ENCODE measurements around the gene PRSS33. TPM values are rescaled to one million over a fixed set of nuclear protein-coding genes. Genes with fewer than 3 reads are reported as not detected.

The PRSS33 gene
- polyA plus RNA-seq, 2 of the 4 experiments (the other 2 are of a cell fraction): 0.04 TPM; not detected in 1

GRCh38 chr16:2753733-2754020 lies 33.7 kb downstream of the PRSS33 start:
- H3K9me3 ChIP-seq: peaks cover 5% of the 10 kb centered on the region; the same call in 1 of the 3 replicates
- peaks cover 33% of the 10 kb centered on the region for H3K4me1 ChIP-seq
- peak overlapping the region; percentile 94 for H3K4me2 ChIP-seq
- H3K4me3 ChIP-seq: peak overlapping the region; percentile 75
- no peak for DNase-seq (ENCODE audit: low read depth in 1 of 2, low spot score in 1 of 2)
- 1% methylated on average over 7 of the region's 7 CpGs for WGBS (ENCODE audit: missing lambda C conversion rate)
- ATAC-seq: no peak
- no peak for TF ChIP-seq EHMT2 (IDR thresholded peaks at IDR 0.05; ENCODE audit: low read depth)
- TF ChIP-seq NPAS2 (CRISPR knock-in tag; IDR thresholded peaks at IDR 0.05; ENCODE audit: borderline replicate concordance): no peak
- TF ChIP-seq BHLHE40 (IDR thresholded peaks at IDR 0.05; ENCODE audit: low read depth, low read length): no peak
- no peak for TF ChIP-seq EP300 (IDR thresholded peaks at IDR 0.05)
- no peak for TF ChIP-seq FOSL2 (IDR thresholded peaks at IDR 0.05)
- no peak for TF ChIP-seq FOSL2 (CRISPR knock-in tag; IDR thresholded peaks at IDR 0.05)
- TF ChIP-seq ESRRA (IDR thresholded peaks at IDR 0.05; ENCODE audit: borderline replicate concordance, low read length): no peak
- no peak for TF ChIP-seq FOXS1 (CRISPR knock-in tag; IDR thresholded peaks at IDR 0.05)
- TF ChIP-seq E2F6 (IDR thresholded peaks at IDR 0.05; ENCODE audit: borderline replicate concordance, low read depth): no peak
- TF ChIP-seq CEBPB (IDR thresholded peaks at IDR 0.05): no peak
- no peak for TF ChIP-seq JUN (IDR thresholded peaks at IDR 0.05)
- no peak for TF ChIP-seq EHF (CRISPR knock-in tag; IDR thresholded peaks at IDR 0.05)
- no peak for TF ChIP-seq HEYL (CRISPR knock-in tag; IDR thresholded peaks at IDR 0.05)
- no peak for TF ChIP-seq KDM5A (IDR thresholded peaks at IDR 0.05)
- TF ChIP-seq CBX8 (IDR thresholded peaks at IDR 0.05): no peak
- no peak for TF ChIP-seq HDAC2 (IDR thresholded peaks at IDR 0.05)
- TF ChIP-seq ELK1 (IDR thresholded peaks at IDR 0.05; ENCODE audit: low read depth, low read length): no peak
- POLR2A ChIA-PET: interaction anchor here (0.7 to 1.3 kb wide), 3 partner anchors 17 to 129 kb away, joined by 3 to 8 read pairs (median 6); partner anchors contain the start of genes FLYWCH2 and KCTD5
- peak overlapping the region; percentile 98 to 100 for H3K27ac ChIP-seq
- CTCF ChIA-PET: interaction anchor here (0.9 to 2.2 kb wide), 7 partner anchors 9 to 114 kb away, joined by 3 to 9 read pairs (median 4); no protein-coding TSS in a partner anchor
- no peak for FAIRE-seq

GRCh38 chr16:2752850-2753732 lies 34.3 kb downstream of the PRSS33 start:
- H3K27ac ChIP-seq: peak overlapping the region; percentile 98 to 100
- POLR2A ChIA-PET: interaction anchor here (0.6 to 1.7 kb wide), 13 partner anchors 10 to 153 kb away, joined by 3 to 13 read pairs (median 4); partner anchors contain the start of genes FLYWCH2, KCTD5 and PRSS27
- peak; percentile 71 to 75 for ATAC-seq
- peak overlapping the region; percentile 75 for H3K4me3 ChIP-seq
- CTCF ChIA-PET: interaction anchor here (0.9 to 2.2 kb wide), 8 partner anchors 9 to 115 kb away, joined by 3 to 9 read pairs (median 4); no protein-coding TSS in a partner anchor
- H3K4me2 ChIP-seq: peak overlapping the region; percentile 94
- WGBS (ENCODE audit: missing lambda C conversion rate): under 1% methylated on average over 31 of the region's 82 CpGs
- peaks cover 5% of the 10 kb centered on the region; the same call in 1 of the 3 replicates for H3K9me3 ChIP-seq
- H3K4me1 ChIP-seq: peaks cover 33% of the 10 kb centered on the region
- no peak for FAIRE-seq
- DNase-seq (ENCODE audit: low read depth in 1 of 2, low spot score in 1 of 2): peak; percentile 81 to 90
- TF ChIP-seq, protein P1, sequence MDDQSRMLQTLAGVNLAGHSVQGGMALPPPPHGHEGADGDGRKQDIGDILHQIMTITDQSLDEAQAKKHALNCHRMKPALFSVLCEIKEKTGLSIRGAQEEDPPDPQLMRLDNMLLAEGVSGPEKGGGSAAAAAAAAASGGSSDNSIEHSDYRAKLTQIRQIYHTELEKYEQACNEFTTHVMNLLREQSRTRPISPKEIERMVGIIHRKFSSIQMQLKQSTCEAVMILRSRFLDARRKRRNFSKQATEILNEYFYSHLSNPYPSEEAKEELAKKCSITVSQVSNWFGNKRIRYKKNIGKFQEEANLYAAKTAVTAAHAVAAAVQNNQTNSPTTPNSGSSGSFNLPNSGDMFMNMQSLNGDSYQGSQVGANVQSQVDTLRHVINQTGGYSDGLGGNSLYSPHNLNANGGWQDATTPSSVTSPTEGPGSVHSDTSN (IDR thresholded peaks at IDR 0.05): no peak
- TF ChIP-seq JUNB (IDR thresholded peaks at IDR 0.05) (no peak), PHF8 (IDR thresholded peaks at IDR 0.05; ENCODE audit: borderline replicate concordance, low read depth) (no peak), KDM1A (IDR thresholded peaks at IDR 0.05; ENCODE audit: low read depth) (no peak), USF2 (IDR thresholded peaks at IDR 0.05) (no peak), ELK1 (IDR thresholded peaks at IDR 0.05; ENCODE audit: low read depth, low read length) (no peak), FOSL2 (IDR thresholded peaks at IDR 0.05) (no peak), FOSL2 (CRISPR knock-in tag; IDR thresholded peaks at IDR 0.05) (0 out of 2 replicates have a peak, but pooled peaks have one; percentile 1), POLR2A (IDR thresholded peaks at IDR 0.05; ENCODE audit: low read length) (no peak), NR3C1 (IDR thresholded peaks at IDR 0.05) (no peak), HOXA7 (CRISPR knock-in tag; IDR thresholded peaks at IDR 0.05) (no peak), ZFP36 (IDR thresholded peaks at IDR 0.05; ENCODE audit: borderline replicate concordance, partially characterized antibody) (no peak), HEYL (CRISPR knock-in tag; IDR thresholded peaks at IDR 0.05) (no peak), MYC (IDR thresholded peaks at IDR 0.05; ENCODE audit: borderline replicate concordance, low read length) (peak; percentile 92; the same call in 1 of the 2 replicates), MAX (IDR thresholded peaks at IDR 0.05) (peak; percentile 92), TP53 (CRISPR knock-in tag; IDR thresholded peaks at IDR 0.05) (no peak), NFE2L2 (conservative IDR thresholded peaks at IDR 0.05; ENCODE audit: low read length) (no peak), E2F6 (IDR thresholded peaks at IDR 0.05; ENCODE audit: borderline replicate concordance, low read depth) (0 out of 2 replicates have a peak, but pooled peaks have one; percentile 37), ESRRA (IDR thresholded peaks at IDR 0.05; ENCODE audit: borderline replicate concordance, low read length) (no peak), JUN (IDR thresholded peaks at IDR 0.05) (peak in 1 of 2 experiments; percentile 70; a peak in 2 of 5 replicates), HOXB5 (CRISPR knock-in tag; IDR thresholded peaks at IDR 0.05) (peak; percentile 58; the same call in 1 of the 2 replicates), ZC3H11A (IDR thresholded peaks at IDR 0.05) (no peak)
